Endometrial microvascular endothelial cells (primary cell): Measurements from ENCODE around the gene IER3IP1. TPM values are rescaled to one million over a fixed set of nuclear protein-coding genes. Genes with fewer than 3 reads are reported as not detected.

Experiments used
- in situ Hi-C: cut with HindIII; loops from 2 replicates; pipeline ENCODE4 v1.10.0; 2017; ENCODE audit warnings: low sequenced_read_pairs, low pct_unique_long_range_greater_than_20kb; ENCODE audit errors: inconsistent ontology term
- total RNA-seq: library from RNA; depleted of rRNA; stranded (reverse); fragments of >200 nt; gene quantifications from one replicate; pipeline ENCODE4 v1.2.3, GENCODE V29; 2015; ENCODE audit errors: inconsistent ontology term

The IER3IP1 gene
- total RNA-seq, 1 donor from 2014 or later = 17.6 TPM

DNA sequence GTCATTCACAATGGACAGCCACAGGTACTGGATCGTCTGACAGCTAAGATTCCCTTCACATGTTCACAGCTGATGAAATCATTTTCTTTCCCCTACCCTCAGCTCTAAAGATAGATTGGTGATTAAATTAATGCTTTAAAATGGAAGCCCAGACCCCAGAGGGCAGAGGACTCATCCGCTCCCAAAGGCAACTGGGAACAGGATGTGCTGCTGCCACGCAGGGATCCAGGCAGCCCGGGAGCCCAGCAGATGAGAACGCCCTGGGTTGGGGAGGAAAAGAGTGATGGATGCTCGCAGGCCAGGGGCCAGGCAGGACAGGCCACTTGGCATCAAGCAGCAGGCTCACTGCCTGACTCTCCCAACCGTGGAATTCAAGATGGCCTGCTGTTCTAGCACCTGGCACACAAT, 67.2 kb downstream of the IER3IP1 start:
- in situ Hi-C loops = no loop called here

DNA sequence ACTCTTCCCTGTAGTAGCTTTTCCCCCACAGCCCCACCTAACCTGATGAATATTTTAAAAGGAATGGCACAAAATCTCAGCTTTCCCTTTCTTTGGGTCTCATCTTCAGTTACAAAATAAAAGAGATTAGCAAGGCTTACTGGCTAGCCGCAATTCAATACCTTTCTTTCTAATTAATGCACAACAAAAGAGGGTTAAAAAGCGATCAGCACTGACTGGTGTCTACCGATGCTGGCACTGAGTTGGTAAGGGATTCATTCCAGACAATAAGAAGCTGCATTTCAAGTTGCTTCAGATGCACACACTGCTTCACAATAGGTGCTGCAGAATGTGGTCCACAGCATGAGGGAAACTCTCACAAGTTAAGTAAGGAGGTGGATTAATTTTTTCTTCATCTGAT, 67.8 kb downstream of the IER3IP1 start:
- in situ Hi-C loops = no loop called here

Other genes starting within 250 kb of the IER3IP1 start
- gene ELOA2, start 140.7 kb downstream of the IER3IP1 start, total RNA-seq = not detected
- gene HDHD2, start 25.9 kb downstream of the IER3IP1 start, total RNA-seq = 16.3 TPM
- not detected for gene SKOR2, start 75.3 kb upstream of the IER3IP1 start, total RNA-seq